ENCODE data around the gene OCA2.

DNA sequence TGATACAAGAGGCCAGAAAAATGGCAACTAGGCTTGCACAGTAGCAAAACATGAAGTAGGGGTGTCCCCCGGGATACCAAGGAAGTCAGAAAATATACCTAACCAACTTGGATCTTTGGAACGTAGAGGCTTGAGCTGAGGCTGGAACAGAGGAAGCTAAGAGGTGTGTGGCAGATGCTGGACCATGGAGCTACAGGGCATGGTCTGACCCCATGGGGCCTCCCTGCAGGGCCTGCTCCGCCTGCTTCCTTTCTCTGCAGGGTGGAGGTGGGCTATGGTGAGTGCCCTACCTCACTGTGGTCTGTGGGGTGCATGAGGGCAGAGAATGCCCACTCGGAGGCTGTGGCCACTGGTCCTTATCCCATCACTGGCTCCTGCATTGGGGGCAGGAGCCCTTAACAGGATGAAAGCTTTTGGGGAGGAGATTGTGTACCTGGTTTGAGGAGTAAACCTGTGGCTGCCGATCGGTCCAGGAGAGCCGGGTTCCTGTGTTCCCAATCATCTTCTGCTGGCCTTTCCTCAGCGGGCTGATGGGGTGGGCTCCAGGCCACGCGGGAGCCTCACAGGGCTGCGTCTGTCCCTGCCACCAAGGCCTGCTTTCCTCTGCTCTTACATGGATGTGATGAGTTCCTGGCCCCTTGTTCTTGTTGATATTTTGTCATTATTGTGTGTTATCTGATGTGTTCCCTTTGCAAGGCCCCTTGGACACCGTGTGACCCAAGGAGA, 96.8 kb downstream of the OCA2 start:
- TF ChIP-seq POLR2A (IDR thresholded peaks at IDR 0.05) = no peak
- TF ChIP-seq, protein P1, sequence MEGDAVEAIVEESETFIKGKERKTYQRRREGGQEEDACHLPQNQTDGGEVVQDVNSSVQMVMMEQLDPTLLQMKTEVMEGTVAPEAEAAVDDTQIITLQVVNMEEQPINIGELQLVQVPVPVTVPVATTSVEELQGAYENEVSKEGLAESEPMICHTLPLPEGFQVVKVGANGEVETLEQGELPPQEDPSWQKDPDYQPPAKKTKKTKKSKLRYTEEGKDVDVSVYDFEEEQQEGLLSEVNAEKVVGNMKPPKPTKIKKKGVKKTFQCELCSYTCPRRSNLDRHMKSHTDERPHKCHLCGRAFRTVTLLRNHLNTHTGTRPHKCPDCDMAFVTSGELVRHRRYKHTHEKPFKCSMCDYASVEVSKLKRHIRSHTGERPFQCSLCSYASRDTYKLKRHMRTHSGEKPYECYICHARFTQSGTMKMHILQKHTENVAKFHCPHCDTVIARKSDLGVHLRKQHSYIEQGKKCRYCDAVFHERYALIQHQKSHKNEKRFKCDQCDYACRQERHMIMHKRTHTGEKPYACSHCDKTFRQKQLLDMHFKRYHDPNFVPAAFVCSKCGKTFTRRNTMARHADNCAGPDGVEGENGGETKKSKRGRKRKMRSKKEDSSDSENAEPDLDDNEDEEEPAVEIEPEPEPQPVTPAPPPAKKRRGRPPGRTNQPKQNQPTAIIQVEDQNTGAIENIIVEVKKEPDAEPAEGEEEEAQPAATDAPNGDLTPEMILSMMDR (IDR thresholded peaks at IDR 0.05 in 8 of 11, conservative IDR thresholded peaks at IDR 0.05 in 3 of 11) = no peak
